Hepatic stellate cell (primary cell): ENCODE results near the gene WIZ.
"Not testable (repeated sequence)": the region's sequence is repeated elsewhere in the genome, so short reads cannot be mapped to it uniquely, and the experiment has no call there.

Source experiments
- DNase-seq: peaks from one replicate; pipeline ENCODE4 v3.0.0; 2011; ENCODE audit warnings: low spot score

WIZ gene

DNA sequence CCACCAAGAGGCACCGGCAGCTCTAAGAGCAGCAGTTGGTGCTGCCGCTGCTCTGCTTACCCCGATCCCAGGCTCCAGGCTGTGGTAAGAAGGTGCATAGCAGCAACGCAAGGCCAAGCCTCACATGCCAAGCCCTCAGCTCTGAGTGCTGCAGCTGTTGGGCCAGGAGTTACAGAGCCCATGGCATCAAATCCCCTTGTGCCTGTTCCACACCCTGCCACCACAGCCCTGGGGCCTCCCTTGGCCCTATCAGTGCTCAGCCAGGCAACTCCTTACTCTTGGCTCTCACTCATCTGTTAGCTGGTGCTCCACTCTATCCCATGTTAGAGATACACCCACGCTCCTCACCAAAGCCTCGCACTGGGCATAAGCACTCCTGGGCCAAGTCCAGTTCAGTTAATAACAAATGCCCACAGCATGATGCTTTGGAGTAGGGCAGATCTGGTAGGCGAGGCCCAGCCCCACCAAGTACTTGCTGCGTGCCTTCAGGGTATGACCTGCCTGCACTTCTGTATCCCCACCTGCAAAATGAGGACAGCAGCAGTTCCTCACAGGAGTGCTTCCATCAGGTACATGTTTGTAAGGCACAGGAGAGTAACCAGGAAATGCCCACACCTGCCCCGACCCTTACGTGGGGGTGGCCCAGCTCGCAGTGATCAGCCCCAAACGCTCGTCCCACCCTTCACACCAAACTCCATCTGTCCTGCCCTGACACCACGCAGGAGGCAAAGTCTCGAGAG is 47.2 kb downstream of the WIZ start:
- DNase-seq: no peak

DNA sequence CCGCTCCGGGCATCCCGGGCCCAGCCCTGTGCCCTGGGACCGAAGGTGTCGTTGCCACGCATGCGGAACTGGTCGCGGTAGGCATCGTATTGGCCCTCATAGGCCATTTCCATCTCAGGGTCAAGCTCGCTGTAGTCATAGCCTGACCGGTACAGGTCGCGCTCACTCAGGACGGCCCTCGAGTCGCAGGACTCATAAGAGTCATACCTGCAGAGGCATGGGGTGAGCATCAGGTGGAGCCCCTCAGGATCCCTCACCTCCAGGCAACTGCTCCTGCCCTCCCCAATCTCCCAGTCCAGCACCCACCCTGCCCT is 48.4 kb downstream of the WIZ start:
- no peak for DNase-seq

DNA sequence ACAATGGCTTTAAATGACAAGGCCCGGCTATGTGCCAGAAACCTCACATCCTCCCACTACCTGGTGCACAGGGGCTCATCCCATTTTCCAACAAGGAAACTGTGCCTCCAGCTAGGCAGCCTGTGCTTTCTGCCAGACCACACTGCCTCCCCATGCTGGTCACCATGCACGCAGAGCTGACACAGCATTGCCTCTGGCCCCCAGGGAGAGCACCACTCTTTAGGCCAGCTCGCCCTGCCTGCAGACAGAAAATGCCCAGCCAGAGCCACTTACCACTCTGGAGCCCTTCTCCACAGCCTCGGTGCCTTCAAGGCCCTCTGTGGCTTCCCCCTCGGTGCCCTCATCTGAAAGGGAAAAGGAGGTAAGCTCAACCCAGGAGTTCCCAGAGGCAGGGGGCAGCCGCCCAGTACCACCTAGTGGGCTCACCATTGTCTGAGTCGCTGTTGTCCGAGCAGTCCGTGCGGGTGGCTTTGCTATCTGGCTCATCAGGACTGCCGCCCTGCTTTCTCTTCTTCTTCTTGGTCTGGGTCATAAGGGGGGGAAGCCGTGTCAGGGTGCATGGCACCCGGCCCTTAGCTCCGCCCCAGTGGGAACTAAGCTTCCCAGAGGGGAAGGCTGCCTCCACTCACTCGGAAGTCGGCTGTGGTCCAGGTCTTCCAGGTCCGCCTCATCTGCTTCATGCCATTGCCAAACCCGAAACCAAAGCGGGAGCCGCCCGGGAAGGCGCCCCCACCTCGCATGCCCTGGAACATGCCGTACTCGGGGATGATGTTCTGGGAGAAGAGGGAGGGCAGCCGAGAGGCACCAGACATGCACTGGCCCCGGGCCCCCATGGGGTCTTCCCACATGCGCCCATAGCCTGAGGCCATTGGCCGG is 49.0 kb downstream of the WIZ start:
- DNase-seq: no peak

DNA sequence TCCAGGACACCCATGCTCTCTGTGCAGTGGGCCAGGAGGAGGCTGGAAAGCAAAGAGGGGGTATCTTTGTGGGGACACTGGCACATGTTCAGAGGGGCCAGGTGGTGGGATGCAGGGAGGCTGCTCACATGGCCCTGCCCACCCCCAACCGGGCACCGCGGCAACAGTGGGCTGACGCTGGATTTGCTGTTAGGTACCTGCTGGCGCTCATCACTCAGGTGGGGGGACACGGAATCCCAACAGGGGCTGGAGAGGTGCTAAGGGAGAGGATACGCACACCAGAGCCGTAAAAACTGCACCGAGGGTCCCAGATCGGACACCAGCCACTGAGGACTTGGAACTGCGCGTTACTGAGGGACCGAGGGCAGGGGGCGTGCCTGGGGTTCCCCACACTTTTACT is 50.1 kb downstream of the WIZ start:
- no peak for DNase-seq

DNA sequence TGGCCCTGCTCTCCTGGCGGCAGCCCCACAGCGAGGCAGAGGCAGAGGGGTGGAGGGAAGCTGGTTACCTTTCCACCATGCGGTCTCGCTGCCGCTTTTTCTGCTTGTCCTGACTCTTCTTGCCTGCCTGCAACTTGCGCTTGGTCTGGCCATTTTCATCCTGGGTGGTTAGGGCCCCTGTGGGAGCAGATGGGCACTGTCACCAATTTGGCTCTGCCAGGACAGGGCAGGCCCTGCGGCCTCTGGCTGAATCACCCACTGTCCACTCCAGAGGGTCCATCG is 50.6 kb downstream of the WIZ start:
- no peak for DNase-seq

DNA sequence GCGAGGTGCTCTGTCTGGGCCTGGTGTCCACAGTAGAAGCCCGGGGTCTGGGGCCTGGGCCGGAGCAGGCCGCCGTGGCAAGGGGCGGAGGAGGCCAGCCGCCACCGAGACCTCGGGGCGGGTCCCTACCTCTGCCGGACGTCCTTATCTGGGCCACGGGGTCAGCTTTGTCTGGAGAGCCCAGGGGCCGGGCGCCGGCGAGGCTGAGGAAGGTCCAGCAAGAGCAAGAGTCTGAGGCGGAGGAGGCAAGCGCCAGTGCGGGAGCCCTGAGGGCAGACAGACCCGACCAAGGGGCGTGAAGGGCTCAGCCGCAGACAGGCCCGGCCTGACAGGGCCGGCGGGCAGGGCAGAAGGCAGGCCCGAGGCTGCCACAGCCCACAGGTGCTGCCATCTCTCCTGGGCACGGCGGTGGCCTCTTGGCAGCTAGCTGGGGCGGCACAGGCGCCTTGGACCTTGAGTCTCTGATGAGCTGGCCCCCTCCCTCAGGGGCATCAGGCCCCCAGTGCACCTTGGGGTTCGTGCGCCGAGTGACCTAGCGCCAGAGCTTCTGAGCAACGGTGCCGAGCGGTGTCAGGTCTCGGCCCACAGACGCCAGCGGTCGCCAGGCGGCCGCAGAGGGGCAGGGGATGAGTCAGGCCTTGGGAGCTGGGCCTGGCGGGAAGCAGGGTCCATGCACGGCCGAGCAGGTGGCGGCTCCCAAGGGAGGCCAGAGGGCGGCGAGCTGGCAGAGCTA is 51.1 kb downstream of the WIZ start:
- no peak for DNase-seq

DNA sequence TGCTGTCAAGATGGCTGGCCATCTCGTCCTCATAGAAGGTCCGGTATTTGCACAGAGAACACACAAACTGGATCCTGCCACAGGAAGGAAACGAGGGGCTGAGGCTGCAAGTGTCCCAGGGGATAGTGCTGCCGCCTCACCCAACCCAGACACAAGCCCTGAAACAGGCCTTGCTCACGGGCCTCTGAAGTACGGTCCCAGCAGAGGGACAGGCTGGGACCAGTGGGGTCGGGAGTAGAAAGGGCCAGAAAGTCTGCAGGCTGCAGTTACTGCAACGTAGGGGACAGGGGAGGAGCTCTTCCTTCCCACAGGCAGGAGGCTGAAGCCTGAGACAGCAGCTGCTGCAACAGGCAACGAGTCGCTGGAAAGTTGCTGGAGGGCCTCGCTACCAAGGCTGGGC is 52.0 kb downstream of the WIZ start:
- DNase-seq: no peak

DNA sequence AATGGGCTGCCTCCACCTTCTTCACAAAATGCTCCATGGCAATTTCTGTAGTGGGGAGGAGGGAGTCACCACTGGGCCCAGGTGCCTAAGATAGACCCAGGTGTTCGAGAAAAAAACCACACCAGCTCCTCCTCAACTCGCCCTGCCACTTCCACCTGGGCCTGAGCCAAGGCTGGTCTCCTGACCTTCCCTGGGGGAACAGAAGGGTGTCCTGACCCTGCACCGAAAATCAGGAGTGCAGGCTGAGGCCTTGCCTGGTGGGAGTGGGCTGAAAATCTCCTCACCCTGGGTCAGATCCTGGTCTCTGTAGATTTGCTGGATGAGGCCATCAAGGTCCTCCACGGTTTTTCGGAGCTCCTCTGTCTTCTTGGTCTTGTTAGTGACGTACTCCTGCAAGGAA is 52.5 kb downstream of the WIZ start:
- no peak for DNase-seq

DNA sequence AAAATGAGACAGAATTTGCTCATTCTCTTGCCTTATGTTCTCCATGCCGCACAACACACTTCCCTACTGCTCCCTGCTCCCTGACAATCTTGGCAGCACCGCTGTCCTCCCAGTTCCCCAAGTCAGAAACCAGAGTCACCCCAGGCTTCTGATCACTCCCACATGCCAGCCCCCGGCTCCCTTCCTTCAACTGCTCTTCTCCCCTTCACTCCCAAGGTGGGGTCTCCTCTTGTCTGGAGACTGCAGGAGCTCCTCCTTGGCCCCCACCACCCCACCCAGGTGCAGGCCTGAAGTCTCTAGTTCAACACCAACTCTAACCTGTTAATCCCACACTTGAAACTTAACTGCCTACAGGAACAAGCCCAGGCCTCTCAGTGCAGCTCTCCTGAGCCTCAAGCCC is 53.3 kb downstream of the WIZ start:
- no peak for DNase-seq

DNA sequence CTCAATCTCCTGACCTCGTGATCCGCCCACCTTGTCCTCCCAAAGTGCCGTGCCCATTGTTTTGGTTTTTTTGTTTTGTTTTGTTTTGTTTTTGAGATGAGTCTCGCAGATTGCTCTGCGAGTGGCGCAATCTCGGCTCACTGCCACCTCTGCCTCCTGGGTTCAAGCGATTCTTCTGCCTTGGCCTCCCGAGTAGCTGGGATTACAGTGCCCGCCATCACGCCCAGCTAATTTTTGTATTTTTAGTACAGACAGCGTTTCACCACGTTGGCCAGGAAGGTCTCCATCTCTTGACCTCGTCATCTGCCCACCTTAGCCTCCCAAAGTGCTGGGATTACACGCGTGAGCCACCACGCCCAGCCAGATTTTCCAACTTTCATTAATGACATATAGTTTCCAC is 54.5 kb downstream of the WIZ start:
- not testable (repeated sequence) for DNase-seq

DNA sequence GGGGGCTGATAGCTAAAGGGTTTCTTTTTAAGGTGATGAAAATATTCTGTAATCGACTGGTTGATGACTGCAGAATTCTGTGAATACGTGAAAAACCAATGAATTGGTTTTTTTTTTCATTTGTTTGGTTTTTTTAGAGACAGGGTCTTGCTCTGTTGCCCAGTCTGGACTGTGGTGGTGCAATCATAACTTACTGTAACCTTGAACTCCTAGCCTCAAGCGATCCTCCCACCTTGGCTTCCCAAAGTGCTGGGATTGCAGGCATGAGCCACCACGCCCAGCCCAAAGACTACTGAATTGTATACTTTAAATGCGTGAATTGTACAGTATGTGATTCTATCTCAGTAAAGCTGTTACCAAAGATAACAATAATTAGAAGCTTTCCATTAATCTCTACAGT is 55.3 kb downstream of the WIZ start:
- DNase-seq: no peak

DNA sequence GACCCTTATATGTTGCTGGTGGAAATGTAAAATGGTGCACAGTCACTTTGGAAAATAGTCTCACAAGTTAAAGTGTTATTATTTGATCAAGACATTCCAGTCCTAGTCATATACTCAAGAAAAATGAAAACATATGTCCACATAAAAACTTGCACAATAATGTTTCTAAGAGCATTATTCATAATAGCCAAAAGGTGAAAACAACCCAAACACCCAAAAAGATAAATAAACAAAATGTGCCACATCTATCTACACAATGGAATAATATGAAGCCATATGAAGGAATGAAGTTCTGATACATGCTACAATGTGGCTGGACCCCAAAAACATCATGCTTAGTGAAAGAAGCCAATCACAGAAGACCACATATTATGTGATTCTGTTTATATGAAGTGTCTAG is 55.8 kb downstream of the WIZ start:
- no peak for DNase-seq

DNA sequence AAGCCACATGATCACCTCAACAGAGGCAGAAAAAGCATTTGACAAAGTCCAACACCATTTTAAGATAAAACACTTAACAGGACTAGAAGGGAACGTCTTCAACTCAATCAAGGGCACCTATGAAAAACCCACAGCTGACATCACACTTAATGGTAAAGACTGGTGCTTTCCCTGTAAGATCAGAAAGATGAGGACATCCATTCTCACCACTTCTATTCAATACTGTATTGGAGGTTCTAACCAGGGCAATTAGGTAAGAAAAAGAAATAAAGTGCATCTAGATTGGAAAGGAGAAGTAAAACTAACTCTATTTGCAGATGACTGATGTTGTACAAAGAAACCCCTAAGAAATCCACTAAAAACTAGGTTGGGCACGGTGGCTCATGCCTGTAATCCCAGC is 58.9 kb downstream of the WIZ start:
- DNase-seq: no peak

DNA sequence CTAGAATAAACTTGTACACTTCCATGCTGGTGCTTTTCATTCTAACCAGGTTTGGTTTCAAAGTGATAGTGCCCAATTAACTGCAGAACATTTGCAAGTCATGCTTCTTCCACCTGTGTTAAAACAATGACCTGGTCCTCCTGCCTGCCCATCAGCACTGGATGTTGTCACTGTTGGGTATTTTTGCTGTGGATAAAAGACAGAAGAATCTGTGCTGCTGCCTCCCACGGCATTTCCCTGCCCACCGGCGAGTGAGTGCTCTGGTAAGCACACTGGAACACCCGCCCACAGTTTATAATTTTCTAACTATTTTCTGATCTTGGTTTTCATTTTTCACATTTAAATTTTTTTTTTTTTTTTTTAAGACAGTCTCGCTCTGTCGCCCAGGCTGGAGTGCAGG is 67.9 kb downstream of the WIZ start:
- no peak for DNase-seq

DNA sequence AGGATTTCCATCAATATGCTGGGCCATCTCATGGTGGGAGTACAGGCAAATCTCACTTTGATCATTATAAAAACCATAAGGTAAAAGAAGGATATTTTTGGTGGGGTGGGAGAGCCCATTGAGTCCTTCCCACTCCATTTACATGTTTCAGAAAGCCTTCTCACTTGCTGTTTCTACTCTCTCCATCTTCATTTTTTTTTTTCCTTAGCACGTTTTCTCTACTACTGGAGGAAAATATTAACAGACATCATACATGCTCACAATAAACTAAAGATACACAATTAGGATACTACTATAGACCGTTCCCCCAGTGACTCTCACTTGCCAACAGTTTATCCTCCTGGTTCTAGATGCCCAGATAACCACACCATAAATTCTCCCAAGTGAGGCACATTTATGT is 68.3 kb downstream of the WIZ start:
- DNase-seq: no peak

DNA sequence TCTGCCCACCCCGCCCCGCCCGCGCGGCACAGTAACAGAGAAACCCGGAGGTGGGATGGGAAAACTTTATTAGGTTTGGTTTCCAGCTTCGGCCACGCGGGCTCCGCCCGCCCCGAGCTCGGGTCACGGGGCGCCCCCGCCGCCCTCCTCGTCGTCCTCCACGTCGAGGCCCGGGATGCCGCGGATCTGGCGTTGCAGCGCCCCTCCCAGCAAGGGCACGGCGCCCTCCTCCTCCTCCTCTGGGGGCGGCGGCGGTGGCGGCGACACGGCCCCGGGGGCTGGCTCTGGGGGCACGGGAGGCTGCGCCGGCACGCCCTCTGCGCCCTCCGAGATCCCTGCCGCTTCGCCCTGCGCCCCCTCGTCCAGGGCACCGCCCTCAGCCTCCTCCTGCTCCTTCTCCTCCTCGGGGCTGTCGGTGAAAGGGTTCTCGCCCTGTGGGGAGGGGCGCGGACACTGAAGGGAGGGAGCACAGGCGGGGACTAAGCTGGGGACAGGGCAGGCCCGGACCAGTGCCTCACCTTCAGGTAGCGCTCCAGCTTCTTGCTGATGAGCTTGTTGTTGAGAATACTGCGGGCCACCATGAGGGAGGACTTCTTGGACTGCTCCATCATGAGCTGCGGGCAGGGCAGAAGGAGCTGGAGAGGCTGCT is 69.6 kb downstream of the WIZ start:
- no peak for DNase-seq

DNA sequence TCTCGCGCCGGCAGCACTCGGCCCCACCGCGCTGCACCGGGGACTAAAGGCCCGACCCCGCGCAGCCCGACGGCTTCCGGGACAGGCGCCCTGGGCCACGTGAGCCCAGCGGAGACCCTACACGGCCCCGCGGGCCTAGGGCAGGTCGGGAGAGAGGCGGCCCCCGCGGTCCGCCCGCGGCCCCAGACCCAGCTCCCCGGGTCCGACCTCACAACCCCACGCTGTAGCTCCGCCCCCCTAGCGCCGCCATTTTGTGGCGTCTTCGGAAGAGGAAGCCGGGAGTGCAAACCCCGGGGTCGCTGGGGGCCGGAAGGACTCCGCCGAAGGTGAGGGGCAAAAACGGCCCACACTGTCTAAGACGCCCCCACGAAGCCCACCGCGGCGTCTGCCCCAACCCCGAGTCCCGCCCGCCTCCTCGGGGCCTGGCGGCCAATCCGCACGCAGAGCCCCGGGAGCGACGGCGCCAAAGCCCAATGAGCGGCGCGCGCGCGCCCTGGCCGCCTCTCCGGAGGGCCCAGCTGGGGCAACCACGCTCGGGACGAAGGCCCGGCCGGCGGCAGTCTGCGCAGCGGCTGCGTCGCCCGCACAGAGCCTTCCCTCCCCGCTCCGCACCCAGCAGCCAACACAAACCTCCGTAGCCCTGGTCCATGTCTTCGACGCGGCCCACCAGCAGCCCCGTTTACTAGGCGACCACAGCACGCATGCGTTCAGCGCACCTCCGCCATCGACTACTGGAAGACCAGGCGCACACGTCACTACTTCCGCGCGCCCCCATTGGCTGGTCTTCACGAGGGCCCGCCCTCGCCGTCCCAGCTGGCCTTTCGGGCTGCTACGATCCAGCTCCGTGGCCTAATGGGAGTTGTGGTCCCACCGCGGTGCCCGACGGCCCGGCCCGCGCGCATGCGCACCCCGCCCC is 70.4 kb downstream of the WIZ start, which contains the start of gene AKAP8:
AKAP8 (minus strand) TSS at position 705 of the 916 bp plus-strand sequence; CDS start at position 649, 56 bp downstream.
- peak; percentile 100 for DNase-seq

DNA sequence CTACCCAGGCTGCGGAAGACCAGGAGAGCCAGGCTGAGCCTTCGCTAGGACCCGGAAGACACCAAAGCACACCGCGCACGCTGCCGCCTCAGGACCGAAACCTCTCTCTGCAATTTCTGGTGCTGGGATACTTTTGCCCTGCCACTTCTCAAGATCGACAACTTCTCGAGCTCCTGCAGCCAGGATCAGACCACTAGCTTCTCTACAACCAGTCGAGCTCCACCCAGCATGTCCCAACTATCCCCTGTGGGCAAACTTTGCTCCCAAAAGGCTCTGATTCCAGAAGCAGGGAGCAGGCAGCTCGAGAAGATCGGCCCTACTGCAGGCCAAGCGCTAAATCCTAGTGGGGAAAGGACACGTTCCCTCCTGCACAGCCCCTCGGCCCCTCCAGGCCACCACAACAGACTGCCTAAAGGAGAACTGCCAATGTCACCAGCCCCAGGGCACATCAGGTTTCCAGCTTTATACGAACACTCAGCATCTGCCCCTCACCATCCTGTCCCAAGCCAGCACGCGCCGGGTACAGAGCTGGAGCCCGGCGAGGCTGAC is 71.1 kb downstream of the WIZ start:
- peak; percentile 79 for DNase-seq

DNA sequence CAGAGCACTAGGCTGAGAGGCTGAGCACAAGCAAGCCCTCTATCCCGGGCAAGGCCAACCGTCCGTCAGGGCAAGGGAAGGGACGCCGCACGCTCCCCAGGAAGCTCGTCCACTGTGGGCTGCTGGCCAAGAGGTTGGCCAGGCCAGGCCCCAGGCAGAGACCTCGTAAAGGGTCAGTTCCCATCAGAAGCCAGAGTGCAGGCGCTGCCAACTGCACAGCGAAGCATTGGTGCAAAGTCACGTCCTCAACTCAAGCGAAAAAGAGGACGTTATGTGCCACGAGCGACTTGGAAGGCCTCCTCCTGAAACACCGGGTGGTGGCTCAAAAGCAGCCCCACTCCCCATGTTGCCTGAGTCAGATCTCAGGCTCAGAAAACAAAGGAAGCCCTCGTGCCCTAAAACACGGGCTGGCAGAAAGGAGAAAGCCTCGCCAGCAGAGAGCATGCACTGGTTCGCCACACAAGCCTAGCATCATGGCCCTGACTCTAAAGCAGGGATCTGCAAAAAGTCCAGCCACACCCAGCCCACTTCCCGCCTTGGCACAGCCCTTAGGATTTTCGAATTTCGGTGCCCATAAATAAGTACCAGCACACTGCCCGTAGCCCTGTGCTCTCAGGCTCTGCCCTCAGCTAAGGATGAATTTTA is 74.8 kb downstream of the WIZ start:
- DNase-seq: no peak

DNA sequence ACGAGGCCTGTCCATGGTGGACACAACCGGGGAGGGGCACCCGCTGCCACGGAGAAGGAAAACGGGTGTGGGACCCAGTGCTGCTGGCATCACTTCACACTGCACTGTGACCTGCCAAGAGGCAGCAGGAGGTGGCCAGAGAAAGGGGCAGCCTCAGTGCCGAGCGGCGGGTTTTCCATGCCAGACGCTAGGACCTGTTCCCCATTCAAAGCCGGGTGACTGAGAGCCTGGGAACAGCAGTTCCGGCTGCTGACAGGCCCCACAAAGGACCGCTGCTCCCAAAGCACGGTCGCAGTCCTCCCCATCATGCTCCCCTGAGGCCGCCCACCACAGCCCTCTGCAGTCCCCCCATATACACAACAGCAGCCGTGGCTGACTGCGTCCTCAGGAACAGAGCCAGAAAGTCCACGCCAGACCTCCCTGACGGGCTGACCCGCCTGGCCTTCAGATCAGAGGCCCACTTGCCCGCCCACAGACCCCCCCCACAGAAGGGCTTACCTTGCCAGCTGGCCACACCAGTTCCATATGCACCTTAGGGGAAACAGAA is 75.6 kb downstream of the WIZ start:
- DNase-seq: no peak
